NOMO-1 treated with dmso at 0.1 percent for 144 hours (cell line): ENCODE measurements around the gene KATNAL2.

Experiments used
- DNase-seq: peaks from one replicate; lab custom pipeline; 2025; ENCODE audit not compliant: unreplicated experiment; lab: John Stamatoyannopoulos, UW

The KATNAL2 gene

DNA sequence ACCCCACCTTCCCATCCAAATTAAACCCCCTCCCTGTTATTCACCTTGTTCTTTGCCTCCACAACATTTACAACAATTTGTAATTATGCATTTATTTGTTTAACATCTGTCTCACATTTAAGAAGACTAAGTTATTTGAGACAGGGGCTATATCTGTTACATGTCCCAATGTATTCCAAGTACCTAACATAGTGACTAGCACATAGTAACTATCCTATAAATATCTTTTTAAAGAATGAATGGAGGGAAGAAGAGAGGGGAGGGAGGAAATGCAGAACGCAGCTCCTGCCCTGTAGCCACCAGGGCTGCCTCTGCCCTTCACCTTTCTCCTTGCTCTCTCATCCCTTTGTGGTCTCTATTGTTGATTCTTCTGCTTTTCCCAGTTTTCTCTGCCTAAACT lies 192.3 kb downstream of the KATNAL2 start:
- DNase-seq, result no peak

DNA sequence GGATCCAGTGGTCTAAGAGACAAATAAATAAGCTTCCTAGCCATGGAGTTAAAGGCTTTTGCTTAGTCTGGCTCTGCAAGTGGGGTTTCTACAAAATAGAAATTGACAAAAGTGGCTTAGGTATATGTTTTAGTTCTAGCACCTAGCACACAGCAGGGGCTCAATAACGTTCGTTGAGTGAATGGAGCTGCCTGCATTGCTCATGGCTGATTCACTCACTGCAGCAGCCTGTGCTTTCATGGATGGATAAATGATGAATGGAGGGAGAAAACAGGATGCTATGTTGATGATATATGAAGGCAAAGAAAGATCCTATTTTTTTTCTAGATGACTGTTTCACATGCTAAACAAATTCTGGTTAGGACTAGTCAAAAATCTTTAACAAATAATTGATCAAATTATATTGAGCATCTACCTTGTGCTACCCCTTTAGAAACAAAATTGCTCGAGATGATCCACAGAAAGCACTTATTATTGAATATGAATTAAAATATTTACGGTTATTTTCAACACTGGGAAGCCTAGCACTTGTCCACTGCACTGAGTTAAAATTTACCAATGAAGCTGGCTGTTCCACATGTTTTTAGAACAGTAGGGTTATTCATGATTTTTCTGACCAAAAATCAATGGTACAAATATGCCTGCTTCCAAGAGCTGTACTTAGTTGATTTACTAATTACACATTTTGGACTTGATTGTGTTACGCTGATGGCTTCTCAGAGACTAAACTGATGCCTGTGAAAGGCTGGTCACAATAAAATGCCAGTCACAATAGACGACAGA lies 193.3 kb downstream of the KATNAL2 start:
- no peak for DNase-seq

DNA sequence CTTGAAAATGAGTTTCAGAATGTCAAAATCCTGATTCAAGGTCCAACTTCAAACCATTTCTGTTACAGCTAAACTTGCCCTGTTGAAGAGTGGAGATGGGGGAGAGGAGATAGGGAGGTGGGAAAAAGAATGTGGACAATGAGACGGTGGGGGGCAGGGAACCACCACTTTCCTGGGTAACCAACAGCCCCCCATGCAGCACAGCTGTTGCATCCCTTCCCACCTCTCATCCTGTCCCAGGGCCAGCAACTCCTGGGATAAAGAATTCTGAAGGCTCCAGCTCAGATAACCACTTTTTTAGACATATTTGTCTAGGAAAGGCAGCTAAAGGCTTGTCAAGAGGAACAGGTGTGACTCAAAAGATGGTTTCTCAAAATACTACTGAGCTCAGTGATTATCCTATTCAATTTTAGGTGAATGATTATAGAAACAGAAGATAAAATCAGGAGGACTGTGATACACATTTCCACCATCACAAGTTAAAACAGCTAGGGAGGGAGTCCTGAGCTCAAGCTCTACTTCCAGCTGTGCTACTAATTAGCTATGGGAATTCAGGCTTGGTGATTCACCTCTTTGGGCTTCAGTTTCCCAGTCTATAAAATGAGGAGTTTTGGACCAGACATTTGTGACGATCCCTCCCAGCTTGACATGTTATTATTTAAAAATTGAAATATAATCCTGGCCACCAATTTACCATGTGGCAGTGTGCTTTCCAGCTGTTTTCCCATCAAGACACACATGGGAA lies 196.6 kb downstream of the KATNAL2 start:
- DNase-seq, result no peak

DNA sequence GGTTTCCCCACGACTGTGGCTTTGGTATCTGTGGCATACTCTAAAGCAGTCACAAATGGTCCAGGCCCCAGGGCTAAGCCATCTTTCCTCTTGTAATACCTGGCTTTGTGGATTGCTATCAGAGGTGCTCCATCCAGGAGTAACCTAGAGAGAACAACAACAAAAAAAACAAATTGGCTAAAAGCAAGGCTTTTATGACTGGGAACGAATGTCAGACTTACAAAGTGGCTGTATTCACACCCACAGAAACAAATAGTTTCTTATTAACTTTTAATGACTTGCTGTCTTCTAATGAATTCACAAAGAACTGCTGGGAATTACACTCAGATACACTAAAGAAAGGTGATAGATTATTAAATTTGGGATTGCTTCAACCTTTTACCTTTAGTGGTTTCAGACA lies 197.8 kb downstream of the KATNAL2 start:
- no peak for DNase-seq

DNA sequence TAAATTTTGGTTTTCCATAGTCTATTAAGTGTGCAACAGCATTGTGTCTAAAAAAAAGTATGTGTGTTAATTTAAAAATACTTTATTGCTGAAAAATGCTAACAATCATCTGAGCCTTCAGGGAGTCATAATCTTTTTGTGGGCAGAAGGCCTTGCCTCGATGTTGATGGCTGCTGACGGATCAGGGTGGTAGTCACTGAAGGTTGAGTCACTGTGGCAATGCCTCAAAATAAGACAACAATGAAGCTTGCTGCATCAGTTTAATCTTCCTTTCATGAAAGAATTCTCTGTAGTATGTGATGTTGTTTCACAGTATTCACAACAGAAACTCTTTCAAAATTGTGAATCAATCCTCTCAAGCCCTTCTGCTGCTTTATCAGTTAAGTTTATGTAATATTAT lies 201.6 kb downstream of the KATNAL2 start:
- DNase-seq, result no peak

DNA sequence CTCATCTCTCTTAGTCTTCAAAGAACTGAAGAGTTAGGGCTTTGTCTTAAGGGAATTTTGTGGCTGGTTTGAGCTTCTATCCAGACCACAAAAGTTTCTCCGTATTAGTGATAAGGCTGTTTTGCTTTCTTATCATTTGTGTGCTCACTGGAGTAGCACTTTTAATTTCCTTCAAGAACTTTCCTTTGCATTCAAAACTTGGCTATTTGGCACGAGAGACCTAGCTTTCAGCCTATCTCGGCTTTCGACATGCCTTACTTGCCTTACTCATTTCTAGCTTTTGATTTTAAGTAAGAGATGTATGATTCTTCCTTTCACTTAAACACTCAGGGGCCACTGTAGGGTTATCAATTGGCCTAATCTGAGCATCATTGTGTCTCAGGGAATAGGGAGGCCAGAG lies 203.0 kb downstream of the KATNAL2 start:
- no peak for DNase-seq

DNA sequence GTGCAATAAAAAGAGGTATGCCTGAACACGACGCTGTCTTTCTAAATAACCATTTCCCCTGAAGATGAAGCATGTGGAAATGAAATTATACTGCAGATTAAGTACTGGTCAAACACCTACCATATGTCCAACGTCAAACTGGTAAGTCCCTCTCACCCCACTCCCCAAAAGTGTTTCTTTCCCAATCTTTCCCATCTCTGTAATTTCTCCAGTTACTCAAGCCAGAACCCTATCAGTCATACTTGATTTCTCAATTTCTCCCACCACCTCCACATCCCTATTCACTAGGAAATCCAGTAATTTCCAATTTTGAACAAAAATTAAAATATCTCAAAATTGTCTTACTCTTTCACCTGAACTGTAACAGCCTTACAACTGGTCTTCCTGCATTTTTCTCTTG lies 203.7 kb downstream of the KATNAL2 start:
- no peak for DNase-seq

DNA sequence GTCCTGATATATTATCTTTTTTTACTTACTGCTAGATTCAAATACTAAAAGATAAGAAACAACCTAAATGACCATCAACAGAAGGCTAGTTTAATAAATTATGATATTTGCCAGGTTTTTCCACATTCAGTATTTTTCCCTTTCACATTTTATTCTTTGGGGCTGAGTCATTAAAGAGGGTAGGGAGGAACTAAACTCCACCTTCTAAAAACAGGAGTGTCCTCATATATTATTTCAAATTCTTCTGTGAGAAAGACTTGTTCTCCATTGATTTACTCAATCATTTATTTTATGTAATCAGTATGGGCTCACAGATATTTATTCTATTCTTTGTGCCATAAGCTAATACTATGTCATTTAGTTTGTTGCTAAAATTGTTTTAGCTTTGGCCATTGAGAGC lies 223.9 kb downstream of the KATNAL2 start:
- no peak for DNase-seq

DNA sequence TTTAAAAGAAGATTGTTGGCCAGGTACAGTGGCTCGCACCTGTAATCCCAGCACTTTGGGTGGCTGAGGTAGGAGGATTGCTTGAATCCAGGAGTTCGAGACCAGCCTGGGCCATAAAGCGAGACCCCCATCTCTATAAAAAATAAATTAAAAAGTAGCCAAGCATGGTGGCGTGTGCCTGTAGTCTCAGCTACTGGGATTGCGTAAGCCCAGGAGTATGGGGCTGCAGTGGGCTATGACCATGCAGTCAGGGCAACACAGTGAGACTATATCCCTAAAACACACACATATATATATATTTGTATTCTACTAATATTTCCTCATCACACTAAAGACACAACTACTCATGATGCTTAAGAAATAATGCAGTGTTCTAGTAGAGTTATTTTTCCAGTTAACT lies 225.8 kb downstream of the KATNAL2 start:
- no peak for DNase-seq

DNA sequence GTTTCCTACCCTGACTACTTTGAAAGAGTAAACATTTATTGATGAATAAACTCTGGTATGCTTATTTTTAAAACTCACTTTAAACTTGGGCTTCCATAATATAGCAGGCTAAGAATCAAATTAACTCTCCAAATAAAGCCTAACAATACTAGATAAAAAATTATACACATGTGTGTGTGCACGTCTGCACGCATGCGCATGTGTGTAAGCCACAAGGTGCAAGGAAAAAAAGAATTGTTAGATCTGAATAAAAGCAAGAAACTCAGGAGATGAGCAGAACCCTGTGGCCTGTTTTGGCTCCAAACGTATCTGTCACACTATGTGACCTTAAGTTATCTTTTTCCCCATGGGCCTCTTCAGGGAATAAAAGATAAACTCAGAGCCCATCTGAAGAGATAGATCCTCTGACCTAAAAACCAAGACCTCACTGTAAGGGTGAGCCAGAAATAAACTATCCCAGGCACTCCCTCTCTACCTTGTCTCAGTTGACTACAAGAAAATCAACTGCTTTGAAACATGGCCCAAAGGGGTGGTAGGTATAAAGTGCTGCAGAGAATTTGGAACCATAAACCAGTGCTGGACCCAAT lies 226.6 kb downstream of the KATNAL2 start:
- DNase-seq, result no peak

DNA sequence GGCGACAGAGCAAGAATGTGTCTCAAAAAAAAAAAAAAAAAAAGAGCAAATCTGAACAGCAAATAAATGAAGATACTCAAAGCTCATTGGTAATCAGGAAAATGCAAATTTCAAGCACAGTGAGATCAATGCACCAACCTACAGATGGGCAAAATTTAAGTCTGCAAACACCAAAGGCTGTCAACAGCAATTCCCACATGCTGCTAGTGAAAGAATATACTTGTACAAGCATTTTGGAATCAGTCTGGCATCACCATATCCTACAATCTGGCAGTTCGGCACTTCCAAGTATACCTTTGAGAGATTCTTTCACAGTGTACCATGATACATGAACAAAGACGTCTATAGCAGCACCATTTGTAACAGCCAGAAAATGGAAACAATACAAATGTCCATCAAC lies 228.8 kb downstream of the KATNAL2 start:
- no peak for DNase-seq

DNA sequence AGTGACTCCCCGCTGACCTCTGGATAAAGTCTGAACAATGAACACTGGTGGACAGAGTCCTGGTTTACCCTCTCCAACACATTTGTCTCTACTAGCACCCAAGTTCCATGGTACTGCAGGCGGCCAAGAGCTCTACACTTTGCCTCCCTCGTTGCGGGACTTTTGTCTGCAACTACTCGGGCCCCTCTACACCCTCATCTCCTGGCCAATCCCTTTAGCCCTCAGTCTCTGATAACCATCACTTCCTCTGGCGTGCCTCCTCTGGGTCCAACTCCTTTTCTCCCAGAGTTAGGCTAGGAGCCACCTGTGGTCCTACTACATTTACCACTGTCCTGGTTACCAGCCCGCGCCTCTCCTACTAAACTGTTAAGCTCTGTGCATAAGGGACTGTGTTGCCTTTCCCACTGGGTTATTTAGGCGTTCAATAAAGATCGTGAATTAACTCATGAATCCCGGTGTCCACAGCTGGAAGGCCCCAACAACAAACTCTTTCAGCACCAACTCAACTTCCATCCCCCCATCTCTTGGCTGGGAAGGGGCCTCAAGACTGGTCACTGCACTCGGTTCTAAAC lies 232.1 kb downstream of the KATNAL2 start:
- DNase-seq, result no peak

DNA sequence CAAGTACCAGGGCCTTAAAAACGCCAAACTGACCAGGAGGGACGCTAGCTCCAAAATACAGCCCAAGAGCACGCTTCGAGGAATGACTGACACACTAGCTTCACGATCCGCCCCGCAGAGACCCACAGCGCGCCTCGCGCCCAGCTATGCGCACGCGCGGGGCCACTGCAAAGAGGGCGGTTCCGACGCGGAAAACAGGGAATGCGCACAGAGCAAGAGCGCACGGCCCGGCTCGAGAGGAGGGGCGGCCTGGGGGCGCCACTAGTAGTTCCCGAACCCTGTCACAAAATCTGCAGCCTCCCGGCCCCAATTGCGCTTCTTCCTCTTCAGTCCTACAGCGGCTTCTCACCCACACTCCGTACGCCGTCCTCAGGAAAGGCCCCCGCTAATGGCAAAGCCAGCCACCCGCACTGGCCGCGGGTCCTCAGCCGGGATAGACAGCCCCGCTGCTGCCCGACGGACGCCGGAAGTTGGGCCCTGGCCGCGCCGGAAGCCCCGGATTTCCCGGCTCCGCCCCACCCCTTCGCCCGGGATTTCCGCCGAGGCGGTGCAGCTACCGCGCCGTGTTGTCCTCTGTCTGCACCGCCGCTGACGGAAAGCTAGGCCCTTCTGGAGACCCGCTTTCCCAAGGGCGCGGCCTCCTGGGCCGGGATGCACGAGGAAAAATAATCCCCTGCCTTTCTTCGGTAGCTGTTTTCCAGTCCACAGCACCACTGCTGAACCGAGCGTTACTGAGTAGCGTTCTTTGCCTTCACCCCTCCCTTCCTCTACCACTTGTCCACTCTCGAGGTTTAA lies 232.8 kb downstream of the KATNAL2 start, which contains the start of gene HDHD2:
Gene HDHD2 (minus strand): TSS at position 472 of the 795 bp plus-strand sequence. CDS start 14,061 bp downstream, outside the sequence.
- peak; percentile 73 for DNase-seq

DNA sequence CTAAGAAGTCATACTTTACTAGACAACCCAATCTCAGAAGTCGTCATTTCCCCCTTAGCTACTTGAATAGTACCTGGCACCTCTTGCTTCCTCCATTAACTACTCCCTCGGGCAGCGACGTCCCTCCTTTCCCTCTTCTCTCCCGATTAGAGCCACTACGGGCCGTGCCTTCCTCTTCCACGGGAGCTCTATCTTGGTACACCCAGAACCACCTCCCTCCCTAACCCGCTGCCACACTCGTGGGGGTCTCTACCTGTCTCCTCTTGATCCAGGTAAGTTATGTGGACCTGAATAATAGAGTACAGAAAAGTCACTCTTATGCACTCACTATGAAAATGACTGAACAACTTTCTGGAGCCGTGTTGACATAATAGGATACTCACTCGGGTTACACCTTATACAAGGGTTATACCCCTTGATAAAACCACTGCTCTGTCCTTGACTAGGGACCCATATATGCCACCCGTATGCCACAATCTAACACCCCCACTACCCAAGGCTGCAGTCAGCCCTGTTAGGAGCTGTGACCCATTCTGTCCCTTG lies 233.5 kb downstream of the KATNAL2 start:
- peak; percentile 28 for DNase-seq

DNA sequence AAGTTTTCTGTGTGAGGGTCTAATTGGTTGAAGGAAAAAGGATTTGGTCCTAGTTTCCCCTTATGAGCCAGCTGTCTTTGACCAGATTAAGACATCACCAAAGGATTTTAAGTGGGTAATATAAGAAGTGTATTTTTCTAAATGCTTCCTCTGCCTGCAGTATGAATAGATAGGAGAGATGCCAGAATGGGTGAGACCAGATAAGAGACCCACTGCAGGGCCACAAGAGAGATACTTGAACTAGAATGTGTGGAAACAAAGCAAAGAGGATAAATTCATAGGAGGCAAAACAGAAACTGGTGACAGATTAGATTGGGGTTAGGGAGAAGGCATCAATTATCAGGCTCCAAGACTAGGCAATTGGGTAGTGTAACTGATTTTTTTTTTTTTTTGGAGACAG lies 234.0 kb downstream of the KATNAL2 start:
- DNase-seq, result no peak
